GM12891 (cell line): Measurements from ENCODE around the gene CELSR3.

Experiments
- POLR2A ChIP-seq: IDR thresholded peaks from 2 replicates; pipeline ENCODE4 v1.6.1; 2011; ENCODE audit warnings: low read depth, low read length, control low read depth
- POLR2AphosphoS5 ChIP-seq: IDR thresholded peaks from 2 replicates; pipeline ENCODE4 v1.6.1; 2011; ENCODE audit warnings: low read depth, low read length, control low read depth

DNA sequence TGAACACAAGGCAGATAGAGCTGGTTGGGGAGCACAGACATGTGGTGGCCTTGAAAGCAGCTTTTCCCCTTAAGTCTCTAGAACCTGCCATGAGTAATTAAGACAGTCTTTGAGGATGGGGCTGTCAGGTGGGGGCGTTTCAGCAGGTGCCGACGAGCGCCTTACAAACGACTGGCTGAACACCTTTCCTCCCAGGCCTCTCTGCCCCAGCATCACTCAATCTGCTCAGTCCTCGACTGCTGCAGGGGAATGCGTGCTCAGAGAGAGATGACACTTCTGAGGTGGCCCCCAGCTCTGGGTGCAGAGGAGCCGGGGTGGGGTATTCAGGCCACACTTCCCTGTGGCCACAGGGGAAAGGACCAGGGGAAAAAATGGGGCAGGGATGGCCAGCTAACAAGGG lies 31.1 kb upstream of the CELSR3 start:
- TF ChIP-seq POLR2A (no peak), POLR2AphosphoS5 (no peak)
